Mononuclear cell (primary cell): ENCODE measurements around the gene NOS2. TPM values are rescaled to one million over a fixed set of nuclear protein-coding genes. Genes with fewer than 3 reads are reported as not detected.
"Not testable (repeated sequence)": the region's sequence is repeated elsewhere in the genome, so short reads cannot be mapped to it uniquely, and the experiment has no call there.

Experiments
- H3K27me3 ChIP-seq: 2 replicates; pipeline ENCODE4 v1.6.0; 2011; ENCODE audit warnings: low read length, control low read depth; ENCODE audit not compliant: insufficient read depth
- H3K4me1 ChIP-seq: 2 replicates; pipeline ENCODE4 v1.5.1; 2011; ENCODE audit warnings: mild to moderate bottlenecking, low read length, control low read depth; ENCODE audit not compliant: insufficient read depth
- H3K4me3 ChIP-seq: 2 replicates; pipeline ENCODE4 v1.5.1; 2011; ENCODE audit warnings: mild to moderate bottlenecking, low read length, moderate library complexity
- H3K9me3 ChIP-seq: 2 replicates; pipeline ENCODE4 v1.5.1; 2011; ENCODE audit warnings: low read depth, mild to moderate bottlenecking, control low read depth, low read length
- total RNA-seq: library from RNA; depleted of rRNA; stranded (reverse); fragments of >200 nt; gene quantifications from one replicate; pipeline ENCODE4 v1.2.3, GENCODE V29; 2012

The NOS2 gene
- total RNA-seq, 1 donor = not detected

DNA sequence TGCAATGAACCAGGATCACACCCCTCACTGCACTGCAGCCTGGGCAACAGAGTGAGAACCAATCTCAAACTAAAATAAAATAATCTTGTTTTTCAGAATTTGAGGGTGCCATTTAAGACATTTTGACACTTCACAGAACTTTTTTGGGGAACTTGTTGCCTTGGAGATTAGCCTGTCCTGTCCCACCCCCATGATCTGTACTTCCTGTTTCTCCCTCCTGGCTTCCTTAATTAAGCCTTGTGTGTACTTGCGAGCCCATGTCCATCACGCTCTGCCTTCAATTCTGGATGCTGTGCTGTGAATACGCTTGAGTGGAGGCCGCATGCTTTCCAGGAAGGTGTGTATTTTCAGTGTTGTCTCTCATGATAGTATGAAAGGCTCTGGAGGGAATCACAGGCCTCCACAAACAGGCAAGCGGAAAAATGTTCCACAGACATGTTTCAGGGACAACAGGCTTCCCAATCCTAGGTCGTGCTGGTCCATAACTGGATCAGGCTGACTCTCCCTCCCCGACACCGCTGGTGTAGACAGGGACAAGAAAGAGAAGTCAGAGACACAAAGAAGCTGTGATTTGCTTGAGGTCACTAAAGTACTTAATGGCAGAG lies 56.9 kb downstream of the NOS2 start:
- no peaks in the 10 kb centered on the region for H3K9me3 ChIP-seq
- H3K27me3 ChIP-seq = no peaks in the 10 kb centered on the region
- peaks cover 21% of the 10 kb centered on the region for H3K4me1 ChIP-seq
- no peak overlapping the region for H3K4me3 ChIP-seq

DNA sequence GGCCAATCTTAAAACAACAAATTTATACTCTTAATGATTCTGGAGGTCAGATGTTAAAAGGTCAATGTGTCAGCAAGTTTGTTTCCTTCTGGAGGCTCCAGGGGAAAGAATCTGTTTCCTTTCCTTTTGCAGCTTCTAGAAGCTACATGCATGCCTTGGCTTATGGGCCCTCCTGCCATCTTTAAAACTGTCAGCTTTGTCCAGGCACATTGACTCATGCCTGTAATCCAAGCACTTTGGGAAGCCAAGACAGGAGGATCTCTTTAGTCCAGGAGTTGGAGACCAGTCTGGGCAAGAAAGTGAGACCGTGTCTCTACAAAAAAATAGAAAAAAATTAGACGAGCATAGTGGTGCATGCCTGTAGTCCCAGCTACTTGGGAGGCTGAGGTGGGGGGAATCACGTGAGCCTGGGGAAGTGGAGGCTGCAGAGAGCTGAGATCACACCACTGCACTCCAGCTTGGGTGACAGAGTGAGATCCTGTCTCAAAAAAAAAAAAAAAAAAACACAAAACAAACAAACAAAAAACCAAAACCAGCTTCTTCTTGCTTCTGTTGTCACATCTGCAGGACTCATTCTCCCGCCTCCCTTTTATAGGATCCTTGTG lies 58.3 kb downstream of the NOS2 start:
- peaks cover 20% of the 10 kb centered on the region for H3K4me1 ChIP-seq
- H3K9me3 ChIP-seq = no peaks in the 10 kb centered on the region
- no peaks in the 10 kb centered on the region for H3K27me3 ChIP-seq
- no peak overlapping the region for H3K4me3 ChIP-seq

DNA sequence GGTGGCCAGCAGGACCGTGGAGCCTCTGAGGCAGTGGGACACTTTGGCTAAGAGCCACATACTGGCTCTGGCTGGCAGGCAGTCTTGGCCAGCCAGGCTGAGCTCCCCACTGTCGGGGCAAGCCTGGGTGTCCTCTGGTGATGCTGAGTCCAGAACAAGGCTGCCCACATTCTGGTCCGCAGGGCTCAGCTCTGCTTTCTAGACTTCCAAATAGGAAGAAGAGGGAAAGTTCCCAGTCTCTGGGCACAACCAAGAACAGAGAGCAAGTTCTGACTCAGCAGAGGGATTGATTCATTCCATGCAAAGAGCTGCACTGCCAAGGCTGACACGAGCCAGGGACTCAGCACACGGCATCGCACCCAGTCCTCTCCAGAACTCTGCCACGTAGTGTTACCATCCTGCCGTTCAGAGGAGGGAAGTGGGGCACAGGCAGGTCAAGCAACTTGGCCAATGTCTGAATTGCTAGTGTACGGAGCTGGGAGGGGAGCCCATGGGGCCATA lies 58.9 kb downstream of the NOS2 start:
- peaks cover 14% of the 10 kb centered on the region for H3K4me1 ChIP-seq
- H3K27me3 ChIP-seq = no peaks in the 10 kb centered on the region
- H3K9me3 ChIP-seq = no peaks in the 10 kb centered on the region
- H3K4me3 ChIP-seq = no peak overlapping the region

- H3K27me3 ChIP-seq, H3K9me3 ChIP-seq, H3K4me3 ChIP-seq: not testable (repeated sequence)
- peaks cover 14% of the 10 kb centered on the region for H3K4me1 ChIP-seq
Measured at GRCh38 chr17:27740541-27740940, 59.8 kb downstream of the NOS2 start.

DNA sequence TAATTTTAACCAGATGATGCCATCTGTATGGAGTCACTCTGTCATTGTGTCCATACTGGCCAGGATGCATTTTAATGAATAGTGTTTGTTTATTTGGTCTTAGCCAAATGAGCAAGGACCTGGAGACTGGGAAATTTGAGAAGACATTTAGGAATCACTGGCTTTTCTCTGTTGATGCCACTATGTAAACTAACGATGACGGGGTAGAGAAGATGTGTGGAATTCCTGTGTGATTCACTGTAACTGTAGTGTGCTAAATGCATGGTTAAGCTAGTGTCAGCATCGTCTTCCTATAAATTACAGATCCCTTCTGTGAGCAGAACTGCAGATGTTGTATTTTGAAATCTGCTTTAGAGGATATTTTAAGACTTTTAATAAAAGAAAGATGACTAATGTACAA lies 66.6 kb downstream of the NOS2 start:
- no peak overlapping the region for H3K4me3 ChIP-seq
- no peaks in the 10 kb centered on the region for H3K9me3 ChIP-seq
- no peaks in the 10 kb centered on the region for H3K4me1 ChIP-seq
- H3K27me3 ChIP-seq = peaks cover 6% of the 10 kb centered on the region

DNA sequence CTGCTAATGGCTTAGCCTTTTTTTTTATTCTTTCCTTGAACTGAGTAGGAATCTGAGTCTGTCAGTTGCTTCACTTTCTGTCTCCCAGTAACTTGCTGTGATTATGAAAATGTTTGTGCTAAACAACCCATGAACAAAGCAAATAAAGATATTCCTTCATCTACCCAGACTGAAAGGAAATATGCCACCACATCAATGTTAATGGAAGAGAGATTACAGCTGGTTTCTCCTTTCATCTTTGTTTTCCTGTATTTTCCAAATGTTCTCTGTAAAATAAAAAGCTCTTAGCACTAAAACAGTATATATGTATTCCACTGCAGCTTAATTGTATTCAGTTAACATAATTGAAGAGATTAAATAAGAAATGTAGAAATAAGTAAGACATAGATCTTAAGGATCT lies 67.6 kb downstream of the NOS2 start:
- H3K9me3 ChIP-seq, H3K4me3 ChIP-seq, H3K27me3 ChIP-seq, H3K4me1 ChIP-seq: not testable (repeated sequence)

GRCh38 chr17:27725982-27726381 lies 74.3 kb downstream of the NOS2 start:
- H3K4me3 ChIP-seq, H3K27me3 ChIP-seq, H3K9me3 ChIP-seq, H3K4me1 ChIP-seq: not testable (repeated sequence)

- H3K4me1 ChIP-seq = no peaks in the 10 kb centered on the region
- no peak overlapping the region for H3K4me3 ChIP-seq
- peaks cover 3% of the 10 kb centered on the region for H3K27me3 ChIP-seq
- no peaks in the 10 kb centered on the region for H3K9me3 ChIP-seq
Measured at GRCh38 chr17:27721797-27722196, 78.5 kb downstream of the NOS2 start.

Other genes with a start within 250 kb of the NOS2 start
- 61.1 TPM for gene LGALS9, start 169.3 kb downstream of the NOS2 start, total RNA-seq
- gene LYRM9, start 92.8 kb upstream of the NOS2 start, total RNA-seq = 18.8 TPM
- gene NLK, start 242.1 kb upstream of the NOS2 start, total RNA-seq = 17.1 TPM